ENCODE measurements around the gene SPRED3. TPM values are rescaled to one million over a fixed set of nuclear protein-coding genes. Genes with fewer than 3 reads are reported as not detected.

SPRED3 gene
- total and polyA plus RNA-seq, 9 of the 15 experiments (the other 6 are each of a cell fraction or from before 2014, with no cell fraction given) = 0.05 to 1.3 (median 0.36) TPM

- TF ChIP-seq BCLAF1 (IDR thresholded peaks at IDR 0.05; ENCODE audit: borderline replicate concordance in 1 of 2, control insufficient read depth in 1 of 2, low read depth in 2 of 2, low read length in 1 of 2) (no peak), ZNF263 (CRISPR knock-in tag; IDR thresholded peaks at IDR 0.05; ENCODE audit: borderline replicate concordance) (peak; percentile 75), PHB2 (IDR thresholded peaks at IDR 0.05; ENCODE audit: low read depth) (no peak), RFX5 (IDR thresholded peaks at IDR 0.05; ENCODE audit: low read depth, low read length) (no peak), KAT8 (IDR thresholded peaks at IDR 0.05; ENCODE audit: low read depth) (no peak), ZNF778 (CRISPR knock-in tag; IDR thresholded peaks at IDR 0.05) (no peak), ZNF124 (CRISPR knock-in tag; IDR thresholded peaks at IDR 0.05) (no peak), PRDM10 (IDR thresholded peaks at IDR 0.05; ENCODE audit: partially characterized antibody) (no peak), FOXO4 (CRISPR knock-in tag; IDR thresholded peaks at IDR 0.05) (no peak), TAF1 (IDR thresholded peaks at IDR 0.05; ENCODE audit: control insufficient read depth, extremely low read depth, insufficient read depth, low read length, severe bottlenecking) (peak; percentile 53), ZFPM2 (CRISPR knock-in tag; IDR thresholded peaks at IDR 0.05) (0 out of 2 replicates have a peak, but pooled peaks have one; percentile 60), SIN3B (IDR thresholded peaks at IDR 0.05; ENCODE audit: low read depth) (no peak; the same call in 1 of the 2 replicates), NFE2 (IDR thresholded peaks at IDR 0.05; ENCODE audit: low read depth) (no peak; the same call in 1 of the 2 replicates), ZNF274 (IDR thresholded peaks at IDR 0.05; ENCODE audit: borderline replicate concordance, low read depth, low read length) (no peak), MAZ (CRISPR knock-in tag; conservative IDR thresholded peaks at IDR 0.05 in 1 of 2, IDR thresholded peaks at IDR 0.05 in 1 of 2) (peak; percentile 91 to 97), MYBL2 (IDR thresholded peaks at IDR 0.05; ENCODE audit: low read depth) (no peak), MYBL2 (CRISPR knock-in tag; IDR thresholded peaks at IDR 0.05; ENCODE audit: borderline replicate concordance) (no peak), KLF1 (tag; IDR thresholded peaks at IDR 0.05) (0 out of 2 replicates have a peak, but pooled peaks have one; percentile 17), ETS2 (tag; IDR thresholded peaks at IDR 0.05; ENCODE audit: borderline replicate concordance, poor library complexity, severe bottlenecking) (no peak)
Measured at GRCh38 chr19:38402967-38403674, 14.6 kb downstream of the SPRED3 start, which contains the start of gene FAM98C (continued).
